ENCODE results near the gene ANGPTL2.

Gene ANGPTL2

GRCh38 chr9:127143920-127144465 is 21.6 kb upstream of the ANGPTL2 start:
- Histone ChIP-seq H2AFZ (ENCODE audit: low read depth, low read length) (no peak overlapping the region), H4K20me1 (ENCODE audit: insufficient read depth, low read length) (no peaks in the 10 kb centered on the region), H3K4me1 (ENCODE audit: low read length) (no peaks in the 10 kb centered on the region), H3K27ac (ENCODE audit: low read length) (no peak overlapping the region), H3K79me2 (ENCODE audit: low read length) (no peaks in the 10 kb centered on the region), H3K27me3 (ENCODE audit: low read depth, low read length) (no peaks in the 10 kb centered on the region), H3K9ac (ENCODE audit: low read length) (no peak overlapping the region), H3K4me3 (ENCODE audit: low read length) (no peak overlapping the region), H3K9me3 (ENCODE audit: insufficient read depth, low read length) (no peaks in the 10 kb centered on the region), H3K4me2 (ENCODE audit: low read length) (no peak overlapping the region), H3K36me3 (replicated peaks; ENCODE audit: low read depth, low read length) (no peaks in the 10 kb centered on the region)
- TF ChIP-seq CTCF (IDR thresholded peaks at IDR 0.05; ENCODE audit: low read depth, low read length) (no peak), EZH2phosphoT487 (IDR thresholded peaks at IDR 0.05; ENCODE audit: low read depth) (no peak)

- TF ChIP-seq EZH2phosphoT487 (IDR thresholded peaks at IDR 0.05; ENCODE audit: low read depth): no peak
- no peak for TF ChIP-seq CTCF (IDR thresholded peaks at IDR 0.05; ENCODE audit: low read depth, low read length)
- Histone ChIP-seq H3K4me1 (ENCODE audit: low read length) (no peaks in the 10 kb centered on the region), H3K36me3 (replicated peaks; ENCODE audit: low read depth, low read length) (no peaks in the 10 kb centered on the region), H3K9me3 (ENCODE audit: insufficient read depth, low read length) (no peaks in the 10 kb centered on the region), H3K27ac (ENCODE audit: low read length) (no peak overlapping the region), H3K4me2 (ENCODE audit: low read length) (no peak overlapping the region), H3K4me3 (ENCODE audit: low read length) (no peak overlapping the region), H3K27me3 (ENCODE audit: low read depth, low read length) (no peaks in the 10 kb centered on the region), H3K79me2 (ENCODE audit: low read length) (no peaks in the 10 kb centered on the region), H2AFZ (ENCODE audit: low read depth, low read length) (no peak overlapping the region), H4K20me1 (ENCODE audit: insufficient read depth, low read length) (no peaks in the 10 kb centered on the region), H3K9ac (ENCODE audit: low read length) (no peak overlapping the region)
Measured at GRCh38 chr9:127142931-127143464, 20.6 kb upstream of the ANGPTL2 start.

GRCh38 chr9:127142291-127142690 is 19.9 kb upstream of the ANGPTL2 start:
- no peak overlapping the region for H2AFZ ChIP-seq (ENCODE audit: low read depth, low read length)
- no peak overlapping the region for H3K4me3 ChIP-seq (ENCODE audit: low read length)
- H3K9me3 ChIP-seq (ENCODE audit: insufficient read depth, low read length): no peaks in the 10 kb centered on the region
- H3K36me3 ChIP-seq (replicated peaks; ENCODE audit: low read depth, low read length): no peaks in the 10 kb centered on the region
- no peaks in the 10 kb centered on the region for H3K79me2 ChIP-seq (ENCODE audit: low read length)
- H3K4me1 ChIP-seq (ENCODE audit: low read length): no peaks in the 10 kb centered on the region
- no peak overlapping the region for H3K27ac ChIP-seq (ENCODE audit: low read length)
- H3K27me3 ChIP-seq (ENCODE audit: low read depth, low read length): no peaks in the 10 kb centered on the region
- no peak overlapping the region for H3K4me2 ChIP-seq (ENCODE audit: low read length)
- no peaks in the 10 kb centered on the region for H4K20me1 ChIP-seq (ENCODE audit: insufficient read depth, low read length)
- no peak for TF ChIP-seq EZH2phosphoT487 (IDR thresholded peaks at IDR 0.05; ENCODE audit: low read depth)
- TF ChIP-seq CTCF (IDR thresholded peaks at IDR 0.05; ENCODE audit: low read depth, low read length): no peak
- no peak overlapping the region for H3K9ac ChIP-seq (ENCODE audit: low read length)

- no peak overlapping the region for H3K4me2 ChIP-seq (ENCODE audit: low read length)
- H3K27ac ChIP-seq (ENCODE audit: low read length): no peak overlapping the region
- no peaks in the 10 kb centered on the region for H3K4me1 ChIP-seq (ENCODE audit: low read length)
- no peak overlapping the region for H3K9ac ChIP-seq (ENCODE audit: low read length)
- no peak overlapping the region for H3K4me3 ChIP-seq (ENCODE audit: low read length)
- H3K36me3 ChIP-seq (replicated peaks; ENCODE audit: low read depth, low read length): no peaks in the 10 kb centered on the region
- H4K20me1 ChIP-seq (ENCODE audit: insufficient read depth, low read length): no peaks in the 10 kb centered on the region
- H3K79me2 ChIP-seq (ENCODE audit: low read length): no peaks in the 10 kb centered on the region
- no peaks in the 10 kb centered on the region for H3K27me3 ChIP-seq (ENCODE audit: low read depth, low read length)
- H3K9me3 ChIP-seq (ENCODE audit: insufficient read depth, low read length): no peaks in the 10 kb centered on the region
- no peak overlapping the region for H2AFZ ChIP-seq (ENCODE audit: low read depth, low read length)
- TF ChIP-seq CTCF (IDR thresholded peaks at IDR 0.05; ENCODE audit: low read depth, low read length): no peak
- no peak for TF ChIP-seq EZH2phosphoT487 (IDR thresholded peaks at IDR 0.05; ENCODE audit: low read depth)
Measured at GRCh38 chr9:127140842-127141675, 18.6 kb upstream of the ANGPTL2 start.
